Panc1 (cell line): ENCODE measurements around the gene PCIF1.

ENCODE experiments used
- POLR2AphosphoS5 ChIP-seq: IDR thresholded peaks from 2 replicates; pipeline ENCODE4 v1.6.1; 2012; ENCODE audit warnings: mild to moderate bottlenecking, low read depth, low read length, moderate library complexity
- TF ChIP-seq, protein P1 (sequence below): fragments of 450-650 bp; IDR thresholded peaks from 2 replicates; pipeline ENCODE4 v1.5.1; 2017; ENCODE audit warnings: mild to moderate bottlenecking

DNA sequence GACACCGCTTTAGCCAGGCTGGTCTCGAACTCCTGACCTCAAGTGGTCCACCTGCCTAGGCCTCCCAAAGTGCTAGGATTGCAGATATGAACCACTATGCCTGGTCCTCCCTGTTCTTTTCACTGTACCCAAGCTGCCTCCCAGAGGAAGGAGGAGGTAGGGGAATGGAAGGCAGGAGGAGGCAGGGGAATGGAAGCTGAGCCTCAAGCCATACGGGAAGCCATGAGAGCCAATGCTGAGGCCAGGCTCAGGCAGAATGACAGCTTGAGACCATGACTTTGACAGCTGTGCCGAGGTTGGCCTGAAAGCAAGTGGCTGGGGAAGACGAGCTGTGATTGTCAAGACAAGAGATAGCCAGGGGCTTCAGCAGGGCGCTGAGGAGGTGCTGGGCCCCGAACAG is 51.1 kb downstream of the PCIF1 start:
- no peak for TF ChIP-seq POLR2AphosphoS5
- TF ChIP-seq, protein P1, sequence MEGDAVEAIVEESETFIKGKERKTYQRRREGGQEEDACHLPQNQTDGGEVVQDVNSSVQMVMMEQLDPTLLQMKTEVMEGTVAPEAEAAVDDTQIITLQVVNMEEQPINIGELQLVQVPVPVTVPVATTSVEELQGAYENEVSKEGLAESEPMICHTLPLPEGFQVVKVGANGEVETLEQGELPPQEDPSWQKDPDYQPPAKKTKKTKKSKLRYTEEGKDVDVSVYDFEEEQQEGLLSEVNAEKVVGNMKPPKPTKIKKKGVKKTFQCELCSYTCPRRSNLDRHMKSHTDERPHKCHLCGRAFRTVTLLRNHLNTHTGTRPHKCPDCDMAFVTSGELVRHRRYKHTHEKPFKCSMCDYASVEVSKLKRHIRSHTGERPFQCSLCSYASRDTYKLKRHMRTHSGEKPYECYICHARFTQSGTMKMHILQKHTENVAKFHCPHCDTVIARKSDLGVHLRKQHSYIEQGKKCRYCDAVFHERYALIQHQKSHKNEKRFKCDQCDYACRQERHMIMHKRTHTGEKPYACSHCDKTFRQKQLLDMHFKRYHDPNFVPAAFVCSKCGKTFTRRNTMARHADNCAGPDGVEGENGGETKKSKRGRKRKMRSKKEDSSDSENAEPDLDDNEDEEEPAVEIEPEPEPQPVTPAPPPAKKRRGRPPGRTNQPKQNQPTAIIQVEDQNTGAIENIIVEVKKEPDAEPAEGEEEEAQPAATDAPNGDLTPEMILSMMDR, result no peak
